Ascending aorta (tissue), 2 donors: ENCODE measurements around the gene ADGRF5. TPM values are rescaled to one million over a fixed set of nuclear protein-coding genes. Genes with fewer than 3 reads are reported as not detected.

Experiments used
- DNase-seq, 2 donors: peaks; one replicate each; pipeline ENCODE4 v3.0.0-alpha.2; 2019; ENCODE audit warnings: low spot score in 2 of 2
- H3K27ac ChIP-seq, 2 donors: fragments of 200-600 bp; sonication (generic); one replicate each; pipeline ENCODE4 v1.5.1; 2016 to 2017; ENCODE audit warnings: mild to moderate bottlenecking in 1 of 2
- H3K27me3 ChIP-seq: fragments of 200-600 bp; sonication (generic); one replicate; pipeline ENCODE4 v1.5.1; 2017
- H3K36me3 ChIP-seq, 2 donors: fragments of 200-600 bp; sonication (generic); one replicate each; pipeline ENCODE4 v1.5.1; 2016
- H3K4me1 ChIP-seq, 2 donors: fragments of 200-600 bp; sonication (generic); one replicate each; pipeline ENCODE4 v1.5.1; 2016 to 2017; ENCODE audit warnings: mild to moderate bottlenecking in 1 of 2
- H3K4me3 ChIP-seq, 2 donors: fragments of 200-600 bp; sonication (generic); one replicate each; pipeline ENCODE4 v1.5.1; 2016 to 2017; ENCODE audit warnings: mild to moderate bottlenecking in 1 of 2
- H3K9me3 ChIP-seq, 2 donors: fragments of 200-600 bp; sonication (generic); one replicate each; pipeline ENCODE4 v1.5.1; 2016
- intact Hi-C: fragments of 100-400 bp; cut with DNase I; formaldehyde crosslinking; loops from one replicate; pipeline ENCODE4 v1.15.1; 2023
- total RNA-seq: library from RNA; depleted of rRNA; stranded (reverse); fragments of >200 nt; gene quantifications from one replicate; pipeline ENCODE4 v1.1.0, GENCODE V29; 2016
- TF ChIP-seq, protein P1 (sequence below), 3 experiments: fragments of 200-600 bp in 2 of 3; fragments of 450-650 bp in 1 of 3; sonication (generic) in 2 of 3; IDR thresholded peaks; one replicate each; pipeline ENCODE4 v1.5.1; 2016 to 2019; ENCODE audit warnings: antibody characterized with exemption in 3 of 3, mild to moderate bottlenecking in 1 of 3, moderate library complexity in 1 of 3

The ADGRF5 gene
- total RNA-seq, 1 donor from 2014 or later, result 29.6 TPM

DNA sequence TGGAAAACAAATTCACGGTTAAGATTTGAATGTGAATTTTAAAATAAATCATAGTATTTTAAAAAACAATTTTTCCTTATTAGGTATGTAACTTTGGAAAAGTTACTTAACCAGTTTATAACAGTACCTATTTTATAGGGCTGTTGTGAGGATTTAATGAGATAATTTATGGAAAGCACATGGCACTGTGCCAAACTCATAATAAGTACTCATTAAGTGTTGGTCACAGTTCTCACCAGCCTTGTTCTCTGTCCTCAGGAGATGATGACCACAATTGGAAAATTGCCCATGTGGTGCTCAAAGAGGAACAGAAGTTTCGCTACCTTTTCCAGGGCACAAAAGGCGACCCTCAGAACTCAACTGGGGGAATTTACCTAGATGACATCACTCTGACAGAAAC is 88.9 kb downstream of the ADGRF5 start:
- Histone ChIP-seq H3K27me3 (no peaks in the 10 kb centered on the region), H3K9me3 (no peaks in the 10 kb centered on the region), H3K36me3 (no peaks in the 10 kb centered on the region), H3K4me1 (no peaks in the 10 kb centered on the region), H3K4me3 (no peak overlapping the region), H3K27ac (no peak overlapping the region)
- TF ChIP-seq, protein P1, sequence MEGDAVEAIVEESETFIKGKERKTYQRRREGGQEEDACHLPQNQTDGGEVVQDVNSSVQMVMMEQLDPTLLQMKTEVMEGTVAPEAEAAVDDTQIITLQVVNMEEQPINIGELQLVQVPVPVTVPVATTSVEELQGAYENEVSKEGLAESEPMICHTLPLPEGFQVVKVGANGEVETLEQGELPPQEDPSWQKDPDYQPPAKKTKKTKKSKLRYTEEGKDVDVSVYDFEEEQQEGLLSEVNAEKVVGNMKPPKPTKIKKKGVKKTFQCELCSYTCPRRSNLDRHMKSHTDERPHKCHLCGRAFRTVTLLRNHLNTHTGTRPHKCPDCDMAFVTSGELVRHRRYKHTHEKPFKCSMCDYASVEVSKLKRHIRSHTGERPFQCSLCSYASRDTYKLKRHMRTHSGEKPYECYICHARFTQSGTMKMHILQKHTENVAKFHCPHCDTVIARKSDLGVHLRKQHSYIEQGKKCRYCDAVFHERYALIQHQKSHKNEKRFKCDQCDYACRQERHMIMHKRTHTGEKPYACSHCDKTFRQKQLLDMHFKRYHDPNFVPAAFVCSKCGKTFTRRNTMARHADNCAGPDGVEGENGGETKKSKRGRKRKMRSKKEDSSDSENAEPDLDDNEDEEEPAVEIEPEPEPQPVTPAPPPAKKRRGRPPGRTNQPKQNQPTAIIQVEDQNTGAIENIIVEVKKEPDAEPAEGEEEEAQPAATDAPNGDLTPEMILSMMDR (IDR thresholded peaks at IDR 0.05), result no peak
- no peak for DNase-seq
- intact Hi-C loops, result no loop called here

DNA sequence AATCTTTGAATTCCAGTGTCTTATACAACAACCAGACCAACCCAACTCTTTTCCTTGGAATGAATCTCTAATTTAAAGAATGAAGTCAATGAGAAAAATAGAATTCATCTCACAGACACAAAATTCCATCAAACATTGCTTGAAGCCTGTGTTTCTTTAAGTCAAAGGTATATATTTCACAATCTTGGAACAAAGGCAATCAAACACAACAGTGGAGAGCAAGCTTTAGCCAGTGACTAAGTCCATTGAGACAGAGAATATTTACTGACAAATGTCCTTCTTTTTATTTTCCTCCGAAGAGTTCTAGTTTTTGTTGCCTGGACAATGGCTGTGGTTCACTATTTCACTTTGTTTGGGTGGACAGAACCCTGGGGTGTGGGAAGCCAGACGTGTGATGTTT is 92.8 kb downstream of the ADGRF5 start:
- no peaks in the 10 kb centered on the region for H3K4me1 ChIP-seq
- no peaks in the 10 kb centered on the region for H3K9me3 ChIP-seq
- no peak overlapping the region for H3K27ac ChIP-seq
- intact Hi-C loops, result no loop called here
- no peaks in the 10 kb centered on the region for H3K27me3 ChIP-seq
- TF ChIP-seq, protein P1 (IDR thresholded peaks at IDR 0.05), result no peak
- no peak overlapping the region for H3K4me3 ChIP-seq
- DNase-seq, result no peak
- no peaks in the 10 kb centered on the region for H3K36me3 ChIP-seq

DNA sequence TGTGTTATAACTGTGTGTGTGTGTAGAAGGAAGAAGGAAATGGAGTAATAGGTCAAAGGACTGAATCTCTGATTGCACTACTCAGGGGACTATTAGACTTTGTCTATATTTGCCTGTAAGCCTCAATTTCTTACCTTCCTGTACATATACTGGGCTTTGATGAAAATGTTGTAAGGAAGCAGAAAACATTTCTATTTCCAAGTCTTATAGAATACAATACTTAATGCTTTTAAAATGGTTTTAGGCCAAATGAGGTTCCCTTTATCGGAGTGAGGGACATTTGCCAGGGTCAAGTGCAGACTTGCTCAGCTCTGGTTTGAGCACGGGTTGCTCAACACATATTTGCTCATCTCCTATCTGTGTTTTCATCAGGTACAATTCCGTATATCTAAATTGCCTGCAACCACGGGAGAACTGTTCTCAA is 100.3 kb downstream of the ADGRF5 start:
- intact Hi-C loops, result no loop called here
- no peaks in the 10 kb centered on the region for H3K4me1 ChIP-seq
- no peak for DNase-seq
- H3K36me3 ChIP-seq, result no peaks in the 10 kb centered on the region
- H3K27me3 ChIP-seq, result no peaks in the 10 kb centered on the region
- no peaks in the 10 kb centered on the region for H3K9me3 ChIP-seq
- H3K27ac ChIP-seq, result no peak overlapping the region
- TF ChIP-seq, protein P1 (IDR thresholded peaks at IDR 0.05), result no peak
- H3K4me3 ChIP-seq, result no peak overlapping the region

DNA sequence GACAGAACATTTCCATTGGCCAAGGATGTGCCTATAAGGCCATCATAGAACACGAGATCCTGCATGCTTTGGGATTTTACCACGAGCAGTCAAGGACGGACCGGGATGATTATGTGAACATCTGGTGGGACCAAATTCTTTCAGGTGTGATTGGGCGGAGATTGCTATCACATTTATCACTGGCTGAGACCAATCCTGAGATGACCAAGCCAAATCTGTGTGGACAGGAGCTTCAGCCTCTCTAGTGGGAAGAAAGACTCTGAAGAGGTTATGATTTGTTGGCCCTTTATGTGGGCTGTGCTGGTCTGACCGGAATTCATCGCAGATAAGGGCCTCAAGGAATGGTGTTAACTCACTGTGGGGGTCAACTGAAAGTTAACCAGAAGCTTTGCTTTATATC is 102.2 kb downstream of the ADGRF5 start:
- Histone ChIP-seq H3K4me1 (no peaks in the 10 kb centered on the region), H3K27me3 (no peaks in the 10 kb centered on the region), H3K27ac (no peak overlapping the region), H3K4me3 (no peak overlapping the region), H3K9me3 (no peaks in the 10 kb centered on the region), H3K36me3 (no peaks in the 10 kb centered on the region)
- intact Hi-C loops, result no loop called here
- no peak for DNase-seq
- TF ChIP-seq, protein P1 (IDR thresholded peaks at IDR 0.05), result no peak

DNA sequence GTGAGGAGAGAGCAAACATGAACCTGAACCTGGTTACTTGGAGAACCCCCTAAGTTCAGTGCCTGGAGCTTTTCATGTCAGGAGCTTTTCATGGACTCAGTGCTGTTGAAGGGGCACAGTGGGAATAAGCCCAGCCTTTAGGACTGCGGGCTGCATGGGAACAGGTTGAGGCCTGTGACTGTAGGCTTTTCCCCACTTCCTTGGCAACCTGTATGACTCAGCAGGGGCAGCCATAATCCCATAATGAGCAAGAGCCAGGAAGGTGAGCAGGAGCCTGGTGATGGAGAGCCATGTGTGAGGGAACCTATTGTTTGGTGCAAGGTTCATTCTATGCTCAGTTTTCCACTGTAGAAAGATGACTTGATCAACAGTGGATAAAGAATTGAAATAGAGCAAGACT is 105.1 kb downstream of the ADGRF5 start:
- Histone ChIP-seq H3K27ac (no peak overlapping the region), H3K27me3 (no peaks in the 10 kb centered on the region), H3K36me3 (no peaks in the 10 kb centered on the region), H3K9me3 (no peaks in the 10 kb centered on the region), H3K4me1 (no peaks in the 10 kb centered on the region), H3K4me3 (no peak overlapping the region)
- no peak for DNase-seq
- intact Hi-C loops, result no loop called here
- TF ChIP-seq, protein P1 (IDR thresholded peaks at IDR 0.05), result no peak

DNA sequence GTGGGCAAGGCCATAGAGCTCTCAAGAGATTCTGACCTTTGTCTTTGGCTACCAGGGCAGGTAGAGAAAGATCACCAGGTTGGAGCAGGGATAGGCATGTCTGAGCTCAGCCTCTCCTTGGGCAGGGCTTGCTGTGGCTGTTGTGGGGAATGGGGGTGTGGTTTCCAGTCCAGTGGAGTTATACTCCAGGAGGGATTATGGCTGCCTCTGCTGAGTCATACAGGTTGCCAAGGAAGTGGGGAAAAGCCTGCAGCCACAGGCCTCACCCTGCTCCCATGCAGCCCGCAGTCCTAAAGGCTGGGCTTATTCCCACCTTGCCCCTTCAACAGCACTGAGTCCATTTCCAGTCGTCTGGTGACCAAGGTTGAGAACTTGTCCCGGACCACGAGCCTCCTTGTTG is 106.6 kb downstream of the ADGRF5 start:
- Histone ChIP-seq H3K4me3 (no peak overlapping the region), H3K27ac (no peak overlapping the region), H3K9me3 (no peaks in the 10 kb centered on the region), H3K36me3 (no peaks in the 10 kb centered on the region), H3K4me1 (no peaks in the 10 kb centered on the region), H3K27me3 (no peaks in the 10 kb centered on the region)
- TF ChIP-seq, protein P1 (IDR thresholded peaks at IDR 0.05), result no peak
- intact Hi-C loops, result no loop called here
- no peak for DNase-seq
